Measurements from ENCODE around the gene MRNIP.

The MRNIP gene

DNA sequence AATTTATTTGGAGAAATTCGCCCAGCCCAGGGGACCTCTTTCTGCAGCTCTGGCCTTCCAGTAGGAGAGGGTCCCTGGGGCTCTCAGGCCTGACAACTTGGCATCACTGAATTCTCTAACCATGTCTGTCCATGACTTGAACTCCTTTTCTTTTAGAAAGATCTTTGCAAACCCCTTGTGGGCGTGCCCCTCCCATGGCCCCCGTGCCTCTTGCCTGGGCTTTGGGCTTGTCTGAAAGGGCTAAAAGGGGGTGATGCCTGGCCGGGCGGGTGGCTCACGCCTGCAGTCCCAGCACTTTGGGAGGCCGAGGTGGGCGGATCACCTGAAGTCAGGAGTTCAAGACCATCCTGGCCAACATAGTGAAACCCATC lies 41.2 kb downstream of the MRNIP start:
- ChIA-PET POLR2A (ENCODE audit: low non-redundant PET) (no interaction called here), CTCF (interaction anchor here (0.5 to 0.6 kb wide), 2 partner anchors 85 to 113 kb away, joined by 4 read pairs; partner anchors contain the start of gene MAML1)
- DNase-seq (ENCODE audit: low spot score) = no peak
- H3K27ac ChIP-seq = peak overlapping the region; percentile 95
- TF ChIP-seq CTCF (conservative IDR thresholded peaks at IDR 0.05; ENCODE audit: low read depth) = no peak

- peak overlapping the region; percentile 95 for H3K27ac ChIP-seq
- ChIA-PET POLR2A (ENCODE audit: low non-redundant PET) (no interaction called here), CTCF (interaction anchor here (0.5 kb wide), 1 partner anchor 112 kb away, joined by 4 read pairs; no protein-coding TSS in a partner anchor)
- TF ChIP-seq CTCF (conservative IDR thresholded peaks at IDR 0.05; ENCODE audit: low read depth) = no peak
- no peak for DNase-seq (ENCODE audit: low spot score)
These were observed 41.7 kb downstream of the MRNIP start for GRCh38 chr5:179816796-179817469.

- CTCF ChIA-PET = no interaction called here
- peak overlapping the region; percentile 95; the same call in 1 of the 2 replicates for H3K27ac ChIP-seq
- no peak for TF ChIP-seq CTCF (conservative IDR thresholded peaks at IDR 0.05; ENCODE audit: low read depth)
- no peak for DNase-seq (ENCODE audit: low spot score)
- POLR2A ChIA-PET (ENCODE audit: low non-redundant PET) = no interaction called here
These were observed 42.2 kb downstream of the MRNIP start for GRCh38 chr5:179816401-179816795.

DNA sequence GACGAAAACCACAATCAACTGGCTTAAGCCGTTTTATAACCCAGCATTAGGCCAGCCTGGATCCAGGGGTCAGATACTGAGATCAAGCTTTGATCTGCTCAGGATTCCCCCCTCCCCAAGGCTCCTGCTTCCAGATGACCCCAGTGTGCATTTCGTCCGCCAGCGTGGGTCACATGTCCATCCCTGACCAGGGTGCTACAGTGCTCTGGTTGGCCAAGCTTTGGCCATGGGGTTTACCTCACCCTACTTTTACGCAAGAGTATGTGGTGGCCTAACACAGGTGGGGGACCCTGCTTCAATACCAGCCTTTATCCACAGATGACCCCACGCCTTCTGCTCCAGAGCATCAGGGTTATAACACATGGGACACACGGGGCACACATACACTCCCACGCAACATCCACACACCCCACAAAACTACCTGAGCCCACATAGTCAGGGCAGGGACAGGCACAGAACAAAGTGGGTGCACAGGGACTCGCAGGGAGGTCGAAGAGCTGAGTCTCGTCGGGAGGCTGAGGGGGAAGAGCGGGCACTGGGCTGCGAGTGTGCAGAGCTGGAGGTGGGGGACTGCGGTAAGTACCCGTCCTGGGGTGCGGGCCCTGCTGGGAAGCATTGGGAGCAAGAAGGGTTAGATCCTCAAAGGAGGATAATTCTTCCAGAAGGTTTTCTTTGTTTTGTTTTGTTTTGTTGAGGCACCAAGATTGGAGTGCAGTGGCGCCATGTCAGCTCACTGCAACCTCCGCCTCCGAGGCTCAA lies 42.9 kb downstream of the MRNIP start:
- no peak for DNase-seq (ENCODE audit: low spot score)
- ChIA-PET POLR2A (ENCODE audit: low non-redundant PET) (no interaction called here), CTCF (no interaction called here)
- peak overlapping the region; percentile 15 for H3K27ac ChIP-seq
- no peak for TF ChIP-seq CTCF (conservative IDR thresholded peaks at IDR 0.05; ENCODE audit: low read depth)

- ChIA-PET CTCF (no interaction called here), POLR2A (ENCODE audit: low non-redundant PET) (no interaction called here)
These were observed 44.5 kb downstream of the MRNIP start for GRCh38 chr5:179814090-179814489.

More at GRCh38 chr5:179814090-179814489, 44.5 kb downstream of the MRNIP start:
- DNase-seq (ENCODE audit: low spot score) = no peak
- no peak overlapping the region for H3K27ac ChIP-seq
- TF ChIP-seq CTCF (conservative IDR thresholded peaks at IDR 0.05; ENCODE audit: low read depth) = no peak

All from RWPE1 (cell line).